Hepatocyte (in vitro differentiated cells): Measurements from ENCODE around the gene ITSN1. TPM values are rescaled to one million over a fixed set of nuclear protein-coding genes. Genes with fewer than 3 reads are reported as not detected.

Experiments used
- DNase-seq: peaks from one replicate; pipeline ENCODE4 v3.0.0-alpha.2; 2016; ENCODE audit warnings: low spot score
- H2AFZ ChIP-seq: fragments of 200-600 bp; sonication (generic); 2 replicates; pipeline ENCODE4 v1.6.0; 2016; ENCODE audit warnings: antibody characterized with exemption, mild to moderate bottlenecking
- H3K27ac ChIP-seq: fragments of 200-600 bp; sonication (generic); 2 replicates; pipeline ENCODE4 v1.5.1; 2016; ENCODE audit warnings: mild to moderate bottlenecking
- H3K27me3 ChIP-seq: fragments of 200-600 bp; sonication (generic); 2 replicates; pipeline ENCODE4 v1.6.1; 2016
- H3K36me3 ChIP-seq: fragments of 200-600 bp; sonication (generic); replicated peaks from 2 replicates; pipeline ENCODE4 v1.5.1; 2016; ENCODE audit warnings: low read depth; ENCODE audit not compliant: insufficient read depth
- H3K4me1 ChIP-seq: fragments of 200-600 bp; sonication (generic); 2 replicates; pipeline ENCODE4 v1.5.1; 2016; ENCODE audit warnings: mild to moderate bottlenecking, moderate library complexity; ENCODE audit not compliant: insufficient read depth
- H3K4me2 ChIP-seq: fragments of 200-600 bp; sonication (generic); 2 replicates; pipeline ENCODE4 v1.6.0; 2016
- H3K4me3 ChIP-seq: fragments of 200-600 bp; sonication (generic); 2 replicates; pipeline ENCODE4 v1.5.1; 2016; ENCODE audit warnings: mild to moderate bottlenecking
- H3K79me2 ChIP-seq: fragments of 200-600 bp; sonication (generic); 2 replicates; pipeline ENCODE4 v1.6.0; 2017; ENCODE audit warnings: mild to moderate bottlenecking
- H3K9me2 ChIP-seq: fragments of 200-600 bp; sonication (generic); replicated peaks from 2 replicates; pipeline ENCODE4 v1.6.0; 2017; ENCODE audit warnings: mild to moderate bottlenecking; ENCODE audit not compliant: insufficient read depth
- H3K9me3 ChIP-seq: fragments of 200-600 bp; sonication (generic); 2 replicates; pipeline ENCODE4 v1.5.1; 2016; ENCODE audit warnings: low read depth, mild to moderate bottlenecking
- H4K20me1 ChIP-seq: fragments of 200-600 bp; sonication (generic); 2 replicates; pipeline ENCODE4 v1.6.0; 2016; ENCODE audit warnings: mild to moderate bottlenecking; ENCODE audit not compliant: insufficient read depth, poor library complexity, severe bottlenecking
- EZH2 ChIP-seq: fragments of 200-600 bp; sonication (generic); IDR thresholded peaks from 2 replicates; pipeline ENCODE4 v1.6.1; 2016; ENCODE audit warnings: antibody characterized with exemption, mild to moderate bottlenecking, borderline replicate concordance
- EZH2phosphoT487 ChIP-seq: fragments of 200-600 bp; sonication (generic); IDR thresholded peaks from one replicate; pipeline ENCODE4 v1.6.1; 2018; ENCODE audit warnings: antibody characterized with exemption, mild to moderate bottlenecking, low read depth, moderate library complexity; ENCODE audit not compliant: unreplicated experiment, severe bottlenecking
- WGBS: methylation state at CpG from one replicate; pipeline ENCODE4 v1.1.6; 2016; ENCODE audit warnings: low lambda C conversion rate; ENCODE audit errors: missing lambda C conversion rate; 5-methylcytosine and 5-hydroxymethylcytosine counted together
- polyA plus RNA-seq: library from polyadenylated mRNA; unstranded; fragments of >200 nt; fragmentation: Nextera tagmentation; extraction: Ambion mirVana; gene quantifications from 2 replicates; pipeline ENCODE4 v1.2.1, GENCODE V29; 2016
- total RNA-seq: library from RNA; depleted of rRNA; stranded (reverse); fragments of >200 nt; gene quantifications from 2 replicates; pipeline ENCODE4 v1.2.3, GENCODE V29; 2014
- TF ChIP-seq, protein P1 (sequence below): fragments of 200-600 bp; sonication (generic); IDR thresholded peaks from 2 replicates; pipeline ENCODE4 v1.5.1; 2016; ENCODE audit warnings: antibody characterized with exemption, mild to moderate bottlenecking; ENCODE audit not compliant: poor library complexity

Gene ITSN1
- total and polyA plus RNA-seq, 2 experiments from 2014 or later = 43.6 to 46.0 TPM

DNA sequence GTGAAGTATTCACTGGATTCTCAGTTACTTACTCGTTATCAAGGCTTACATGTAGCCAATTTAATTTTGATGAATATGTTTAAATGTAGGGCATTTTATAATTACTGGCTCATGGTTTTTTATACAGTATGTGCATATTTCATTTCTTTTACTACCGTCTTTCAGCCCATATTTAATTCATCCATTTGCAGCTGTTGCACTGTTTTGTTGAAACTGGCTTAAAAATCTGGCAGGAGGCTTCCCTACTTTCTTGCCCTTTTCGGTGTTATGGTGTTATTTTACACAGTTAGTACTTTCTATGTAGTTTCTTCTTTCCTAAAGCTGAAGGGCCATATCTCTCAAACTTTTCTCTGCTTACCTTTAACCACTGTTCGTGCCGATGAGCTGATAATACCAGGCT, 54.2 kb downstream of the ITSN1 start:
- H3K4me3 ChIP-seq = no peak overlapping the region
- DNase-seq = no peak
- no peaks in the 10 kb centered on the region for H3K9me3 ChIP-seq
- H3K4me2 ChIP-seq = peak overlapping the region; percentile 13
- no peaks in the 10 kb centered on the region for H3K36me3 ChIP-seq
- peaks cover 97% of the 10 kb centered on the region for H3K79me2 ChIP-seq
- peaks cover 10% of the 10 kb centered on the region for H3K4me1 ChIP-seq
- peaks cover 17% of the 10 kb centered on the region for H4K20me1 ChIP-seq
- H3K27me3 ChIP-seq = no peaks in the 10 kb centered on the region
- 65% methylated on average over 5 of the region's 5 CpGs for WGBS
- TF ChIP-seq, protein P1, sequence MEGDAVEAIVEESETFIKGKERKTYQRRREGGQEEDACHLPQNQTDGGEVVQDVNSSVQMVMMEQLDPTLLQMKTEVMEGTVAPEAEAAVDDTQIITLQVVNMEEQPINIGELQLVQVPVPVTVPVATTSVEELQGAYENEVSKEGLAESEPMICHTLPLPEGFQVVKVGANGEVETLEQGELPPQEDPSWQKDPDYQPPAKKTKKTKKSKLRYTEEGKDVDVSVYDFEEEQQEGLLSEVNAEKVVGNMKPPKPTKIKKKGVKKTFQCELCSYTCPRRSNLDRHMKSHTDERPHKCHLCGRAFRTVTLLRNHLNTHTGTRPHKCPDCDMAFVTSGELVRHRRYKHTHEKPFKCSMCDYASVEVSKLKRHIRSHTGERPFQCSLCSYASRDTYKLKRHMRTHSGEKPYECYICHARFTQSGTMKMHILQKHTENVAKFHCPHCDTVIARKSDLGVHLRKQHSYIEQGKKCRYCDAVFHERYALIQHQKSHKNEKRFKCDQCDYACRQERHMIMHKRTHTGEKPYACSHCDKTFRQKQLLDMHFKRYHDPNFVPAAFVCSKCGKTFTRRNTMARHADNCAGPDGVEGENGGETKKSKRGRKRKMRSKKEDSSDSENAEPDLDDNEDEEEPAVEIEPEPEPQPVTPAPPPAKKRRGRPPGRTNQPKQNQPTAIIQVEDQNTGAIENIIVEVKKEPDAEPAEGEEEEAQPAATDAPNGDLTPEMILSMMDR = no peak
- TF ChIP-seq EZH2 (no peak), EZH2phosphoT487 (no peak)
- H3K9me2 ChIP-seq = no peaks in the 10 kb centered on the region
- H2AFZ ChIP-seq = no peak overlapping the region
- H3K27ac ChIP-seq = no peak overlapping the region

DNA sequence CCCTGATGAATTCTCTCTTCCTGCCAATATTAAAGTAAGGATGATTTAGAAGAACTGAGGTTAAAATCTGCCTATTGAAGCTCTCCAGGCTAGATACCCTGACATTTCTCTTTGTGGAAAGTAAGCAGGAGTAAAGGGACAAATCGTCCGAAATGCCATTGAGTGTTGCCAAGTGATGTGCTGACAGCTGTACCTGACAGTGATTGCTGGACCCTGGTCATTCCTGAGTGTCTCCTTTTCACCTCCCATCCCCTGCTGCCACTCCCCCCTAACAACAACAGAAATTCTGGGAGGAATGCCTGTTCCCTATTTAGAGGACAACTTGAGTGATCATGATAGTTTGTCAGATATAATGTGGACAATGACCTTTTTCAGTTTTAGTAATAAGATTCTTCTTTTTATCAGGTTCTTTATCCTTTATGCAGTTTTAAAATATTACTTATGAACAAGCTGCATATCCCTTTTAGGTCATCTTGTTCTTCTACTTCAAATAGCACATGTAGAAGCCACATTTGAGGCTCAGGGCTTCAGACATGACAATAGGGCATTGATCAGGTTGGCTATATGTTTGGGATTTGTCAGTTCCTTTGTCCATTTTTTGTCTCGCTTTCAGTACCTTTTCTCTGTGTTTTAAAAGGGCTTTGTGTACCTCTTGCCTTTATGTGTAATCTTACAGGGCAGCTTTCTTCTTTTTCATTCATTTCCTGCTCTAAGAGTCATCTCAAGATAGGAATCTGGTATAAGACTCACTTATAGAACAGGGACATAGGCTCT, 56.0 kb downstream of the ITSN1 start:
- Histone ChIP-seq H3K4me3 (no peak overlapping the region), H3K9me2 (no peaks in the 10 kb centered on the region), H3K79me2 (peaks cover 95% of the 10 kb centered on the region), H3K4me2 (no peak overlapping the region), H3K27me3 (no peaks in the 10 kb centered on the region), H3K36me3 (no peaks in the 10 kb centered on the region), H3K9me3 (no peaks in the 10 kb centered on the region), H3K27ac (no peak overlapping the region), H3K4me1 (peaks cover 12% of the 10 kb centered on the region), H4K20me1 (peaks cover 17% of the 10 kb centered on the region), H2AFZ (no peak overlapping the region)
- no peak for TF ChIP-seq EZH2phosphoT487
- no peak for TF ChIP-seq EZH2
- TF ChIP-seq, protein P1 = no peak
- DNase-seq = no peak
- WGBS = 66% methylated on average over 3 of the region's 3 CpGs

DNA sequence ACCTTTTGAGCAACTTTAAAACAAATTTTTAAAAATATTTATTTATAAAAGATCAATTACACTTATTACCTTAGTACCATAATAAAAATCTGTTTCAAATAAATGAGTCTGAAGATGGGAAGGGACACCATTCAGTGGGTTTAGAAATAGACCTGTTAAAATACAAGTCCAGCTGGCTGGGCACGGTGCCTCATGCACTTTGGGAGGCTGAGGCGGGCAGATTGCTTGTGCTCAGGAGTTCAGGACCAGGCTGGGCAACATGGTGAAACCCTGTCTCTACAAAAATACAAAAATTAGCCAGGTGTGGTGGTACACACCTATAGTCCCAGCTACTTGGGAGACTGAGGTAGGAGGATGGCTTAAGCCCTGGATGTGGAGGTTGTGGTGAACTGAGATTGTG, 57.0 kb downstream of the ITSN1 start:
- H4K20me1 ChIP-seq = peaks cover 10% of the 10 kb centered on the region
- H2AFZ ChIP-seq = no peak overlapping the region
- H3K4me2 ChIP-seq = no peak overlapping the region
- no peak for DNase-seq
- 97% methylated on average over 2 of the region's 2 CpGs for WGBS
- H3K9me2 ChIP-seq = no peaks in the 10 kb centered on the region
- no peak overlapping the region for H3K27ac ChIP-seq
- H3K36me3 ChIP-seq = no peaks in the 10 kb centered on the region
- no peak overlapping the region for H3K4me3 ChIP-seq
- TF ChIP-seq, protein P1 = no peak
- no peak for TF ChIP-seq EZH2phosphoT487
- TF ChIP-seq EZH2 = no peak
- H3K79me2 ChIP-seq = peaks cover 95% of the 10 kb centered on the region
- no peaks in the 10 kb centered on the region for H3K27me3 ChIP-seq
- no peaks in the 10 kb centered on the region for H3K9me3 ChIP-seq
- peaks cover 22% of the 10 kb centered on the region for H3K4me1 ChIP-seq

DNA sequence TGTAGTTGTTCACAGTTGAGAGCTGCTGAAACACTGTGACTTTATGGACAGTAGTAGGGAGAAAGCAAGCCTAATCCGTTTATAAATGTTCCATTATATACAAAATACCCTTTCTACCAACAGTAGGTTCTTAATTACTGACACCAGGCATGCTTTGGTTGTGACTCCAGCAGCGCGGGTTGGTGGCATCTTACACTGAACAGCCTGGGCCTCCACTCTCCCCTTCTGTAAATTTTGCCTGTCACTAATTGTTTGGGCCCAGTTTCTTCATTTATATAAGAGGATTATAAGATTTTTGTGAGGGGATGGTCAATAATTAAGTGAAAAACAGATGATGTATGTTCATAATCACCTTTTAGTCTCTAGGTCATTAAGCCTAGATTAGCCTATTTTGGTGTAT, 58.2 kb downstream of the ITSN1 start:
- Histone ChIP-seq H3K4me2 (no peak overlapping the region), H3K79me2 (peaks cover 95% of the 10 kb centered on the region), H3K4me3 (no peak overlapping the region), H3K9me3 (no peaks in the 10 kb centered on the region), H4K20me1 (peaks cover 10% of the 10 kb centered on the region), H3K27ac (no peak overlapping the region), H3K36me3 (no peaks in the 10 kb centered on the region), H2AFZ (no peak overlapping the region), H3K9me2 (no peaks in the 10 kb centered on the region), H3K4me1 (peaks cover 25% of the 10 kb centered on the region), H3K27me3 (no peaks in the 10 kb centered on the region)
- TF ChIP-seq EZH2phosphoT487 = no peak
- 97% methylated on average over 3 of the region's 3 CpGs for WGBS
- no peak for DNase-seq
